A673 (cell line): ENCODE measurements around the gene MCM3. TPM values are rescaled to one million over a fixed set of nuclear protein-coding genes. Genes with fewer than 3 reads are reported as not detected.

Experiments used
- BruUV-seq: library from RNA; stranded (reverse); fragments of 400-500 nt; replicated peaks from 2 replicates; lab custom pipeline; 2021; lab: Mats Ljungman, UMichigan
- CTCF ChIA-PET: fragments of 300-600 bp; sonication (Branson Sonifier 250); formaldehyde crosslinking; loops from one replicate; lab custom pipeline; 2022; ENCODE audit warnings: antibody characterized with exemption; lab: Charles Lee
- POLR2A ChIA-PET: fragments of 300-600 bp; sonication (Branson Sonifier 250); formaldehyde crosslinking; loops from one replicate; lab custom pipeline; 2022; ENCODE audit warnings: antibody characterized with exemption; ENCODE audit not compliant: low non-redundant PET; lab: Charles Lee
- DNase-seq: peaks from one replicate; pipeline ENCODE4 v3.0.0-alpha.2; 2015; ENCODE audit warnings: low spot score
- H3K27ac ChIP-seq: fragments of 200-600 bp; sonication (generic); 2 replicates; pipeline ENCODE4 v1.5.1; 2016; ENCODE audit warnings: mixed run types, low read depth, mild to moderate bottlenecking, mixed read lengths, antibody characterized with exemption, low read length; ENCODE audit not compliant: poor library complexity, severe bottlenecking
- H3K27me3 ChIP-seq: fragments of 200-600 bp; sonication (generic); replicated peaks from 2 replicates; pipeline ENCODE4 v1.6.1; 2017; ENCODE audit warnings: mixed run types, low read depth, mild to moderate bottlenecking, mixed read lengths, antibody characterized with exemption, low read length; ENCODE audit not compliant: insufficient read depth, poor library complexity
- H3K36me3 ChIP-seq: fragments of 200-600 bp; sonication (generic); 2 replicates; pipeline ENCODE4 v1.6.1; 2016; ENCODE audit warnings: mixed run types, mild to moderate bottlenecking, mixed read lengths, antibody characterized with exemption, low read length; ENCODE audit not compliant: insufficient read depth, poor library complexity, severe bottlenecking
- H3K4me1 ChIP-seq: fragments of 200-600 bp; sonication (generic); 2 replicates; pipeline ENCODE4 v1.6.1; 2017; ENCODE audit warnings: mixed run types, mild to moderate bottlenecking, mixed read lengths, antibody characterized with exemption, low read length; ENCODE audit not compliant: insufficient read depth, poor library complexity, severe bottlenecking
- H3K4me3 ChIP-seq: fragments of 200-600 bp; sonication (generic); 2 replicates; pipeline ENCODE4 v1.5.1; 2016; ENCODE audit warnings: low read depth, mixed run types, mild to moderate bottlenecking, mixed read lengths, low read length; ENCODE audit not compliant: poor library complexity, severe bottlenecking
- H3K9me3 ChIP-seq: fragments of 200-600 bp; sonication (generic); 2 replicates; pipeline ENCODE4 v1.6.1; 2016; ENCODE audit warnings: mixed run types, low read depth, mild to moderate bottlenecking, mixed read lengths, antibody characterized with exemption, low read length; ENCODE audit not compliant: poor library complexity, severe bottlenecking
- CTCF ChIP-seq: fragments of 300-800, 200-600 bp; sonication (generic); conservative IDR thresholded peaks from 2 replicates; pipeline ENCODE4 v1.5.1; 2017; ENCODE audit warnings: low read depth, mild to moderate bottlenecking, antibody characterized with exemption, low read length, moderate library complexity, mixed read lengths
- EZH2 ChIP-seq: fragments of 200-600 bp; sonication (generic); IDR thresholded peaks from 2 replicates; pipeline ENCODE4 v1.6.1; 2017; ENCODE audit warnings: borderline replicate concordance, low read depth, mild to moderate bottlenecking, mixed read lengths, antibody characterized with exemption, low read length; ENCODE audit not compliant: poor library complexity, severe bottlenecking
- intact Hi-C: fragments of 100-400 bp; cut with micrococcal nuclease; formaldehyde crosslinking; loops from one replicate; pipeline ENCODE4 v1.10.0; 2022; ENCODE audit not compliant: unreplicated experiment
- total RNA-seq: library from RNA; stranded (reverse); gene quantifications from 2 replicates; pipeline ENCODE4 v1.2.3, GENCODE V29; 2021

The MCM3 gene
- total RNA-seq, 1 experiment from 2014 or later, result 233 TPM

GRCh38 chr6:52260634-52261033 is 23.9 kb downstream of the MCM3 start:
- no peaks in the 10 kb centered on the region for H3K4me1 ChIP-seq
- ChIA-PET CTCF (interaction anchor here (0.6 kb wide), 1 partner anchor 1337 kb away, joined by 3 read pairs; no protein-coding TSS in a partner anchor), POLR2A (no interaction called here)
- H3K4me3 ChIP-seq, result no peak overlapping the region
- BruUV-seq, result no TSS peak
- H3K36me3 ChIP-seq, result peaks cover 50% of the 10 kb centered on the region
- intact Hi-C loops, result loop anchor here (5.0 kb wide), 1 partner anchor 198 kb away; no protein-coding TSS in a partner anchor
- no peaks in the 10 kb centered on the region for H3K9me3 ChIP-seq
- TF ChIP-seq EZH2 (no peak), CTCF (no peak)
- DNase-seq, result no peak
- no peaks in the 10 kb centered on the region for H3K27me3 ChIP-seq
- no peak overlapping the region for H3K27ac ChIP-seq

GRCh38 chr6:52255434-52255833 is 29.1 kb downstream of the MCM3 start:
- H3K27ac ChIP-seq, result no peak overlapping the region
- DNase-seq, result no peak
- TF ChIP-seq EZH2, result no peak
- no peak for TF ChIP-seq CTCF
- no peak overlapping the region for H3K4me3 ChIP-seq
- BruUV-seq, result no TSS peak
- CTCF ChIA-PET, result no interaction called here
- no peaks in the 10 kb centered on the region for H3K4me1 ChIP-seq
- POLR2A ChIA-PET, result no interaction called here
- no peaks in the 10 kb centered on the region for H3K36me3 ChIP-seq
- H3K27me3 ChIP-seq, result no peaks in the 10 kb centered on the region
- no peaks in the 10 kb centered on the region for H3K9me3 ChIP-seq
- intact Hi-C loops, result no loop called here

- Histone ChIP-seq H3K36me3 (no peaks in the 10 kb centered on the region), H3K9me3 (no peaks in the 10 kb centered on the region), H3K4me3 (no peak overlapping the region), H3K4me1 (no peaks in the 10 kb centered on the region), H3K27ac (no peak overlapping the region), H3K27me3 (no peaks in the 10 kb centered on the region)
- BruUV-seq, result no TSS peak
- CTCF ChIA-PET, result no interaction called here
- TF ChIP-seq EZH2, result no peak
- TF ChIP-seq CTCF, result no peak
- intact Hi-C loops, result no loop called here
- DNase-seq, result no peak
- POLR2A ChIA-PET, result no interaction called here
These were observed 29.7 kb downstream of the MCM3 start for GRCh38 chr6:52254731-52255378.
